HG03558 (cell line): ENCODE data around the gene MYOCD.
"Not testable (repeated sequence)": the region's sequence is repeated elsewhere in the genome, so short reads cannot be mapped to it uniquely, and the experiment has no call there.

Source experiments
- ATAC-seq: cut with Tn5 transposase; IDR thresholded peaks from one replicate; pipeline ENCODE4 v1.9.1; 2021; ENCODE audit warnings: moderate number of reproducible peaks; ENCODE audit not compliant: unreplicated experiment; ENCODE audit errors: extremely low read depth

The MYOCD gene, protein sequence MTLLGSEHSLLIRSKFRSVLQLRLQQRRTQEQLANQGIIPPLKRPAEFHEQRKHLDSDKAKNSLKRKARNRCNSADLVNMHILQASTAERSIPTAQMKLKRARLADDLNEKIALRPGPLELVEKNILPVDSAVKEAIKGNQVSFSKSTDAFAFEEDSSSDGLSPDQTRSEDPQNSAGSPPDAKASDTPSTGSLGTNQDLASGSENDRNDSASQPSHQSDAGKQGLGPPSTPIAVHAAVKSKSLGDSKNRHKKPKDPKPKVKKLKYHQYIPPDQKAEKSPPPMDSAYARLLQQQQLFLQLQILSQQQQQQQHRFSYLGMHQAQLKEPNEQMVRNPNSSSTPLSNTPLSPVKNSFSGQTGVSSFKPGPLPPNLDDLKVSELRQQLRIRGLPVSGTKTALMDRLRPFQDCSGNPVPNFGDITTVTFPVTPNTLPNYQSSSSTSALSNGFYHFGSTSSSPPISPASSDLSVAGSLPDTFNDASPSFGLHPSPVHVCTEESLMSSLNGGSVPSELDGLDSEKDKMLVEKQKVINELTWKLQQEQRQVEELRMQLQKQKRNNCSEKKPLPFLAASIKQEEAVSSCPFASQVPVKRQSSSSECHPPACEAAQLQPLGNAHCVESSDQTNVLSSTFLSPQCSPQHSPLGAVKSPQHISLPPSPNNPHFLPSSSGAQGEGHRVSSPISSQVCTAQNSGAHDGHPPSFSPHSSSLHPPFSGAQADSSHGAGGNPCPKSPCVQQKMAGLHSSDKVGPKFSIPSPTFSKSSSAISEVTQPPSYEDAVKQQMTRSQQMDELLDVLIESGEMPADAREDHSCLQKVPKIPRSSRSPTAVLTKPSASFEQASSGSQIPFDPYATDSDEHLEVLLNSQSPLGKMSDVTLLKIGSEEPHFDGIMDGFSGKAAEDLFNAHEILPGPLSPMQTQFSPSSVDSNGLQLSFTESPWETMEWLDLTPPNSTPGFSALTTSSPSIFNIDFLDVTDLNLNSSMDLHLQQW

DNA sequence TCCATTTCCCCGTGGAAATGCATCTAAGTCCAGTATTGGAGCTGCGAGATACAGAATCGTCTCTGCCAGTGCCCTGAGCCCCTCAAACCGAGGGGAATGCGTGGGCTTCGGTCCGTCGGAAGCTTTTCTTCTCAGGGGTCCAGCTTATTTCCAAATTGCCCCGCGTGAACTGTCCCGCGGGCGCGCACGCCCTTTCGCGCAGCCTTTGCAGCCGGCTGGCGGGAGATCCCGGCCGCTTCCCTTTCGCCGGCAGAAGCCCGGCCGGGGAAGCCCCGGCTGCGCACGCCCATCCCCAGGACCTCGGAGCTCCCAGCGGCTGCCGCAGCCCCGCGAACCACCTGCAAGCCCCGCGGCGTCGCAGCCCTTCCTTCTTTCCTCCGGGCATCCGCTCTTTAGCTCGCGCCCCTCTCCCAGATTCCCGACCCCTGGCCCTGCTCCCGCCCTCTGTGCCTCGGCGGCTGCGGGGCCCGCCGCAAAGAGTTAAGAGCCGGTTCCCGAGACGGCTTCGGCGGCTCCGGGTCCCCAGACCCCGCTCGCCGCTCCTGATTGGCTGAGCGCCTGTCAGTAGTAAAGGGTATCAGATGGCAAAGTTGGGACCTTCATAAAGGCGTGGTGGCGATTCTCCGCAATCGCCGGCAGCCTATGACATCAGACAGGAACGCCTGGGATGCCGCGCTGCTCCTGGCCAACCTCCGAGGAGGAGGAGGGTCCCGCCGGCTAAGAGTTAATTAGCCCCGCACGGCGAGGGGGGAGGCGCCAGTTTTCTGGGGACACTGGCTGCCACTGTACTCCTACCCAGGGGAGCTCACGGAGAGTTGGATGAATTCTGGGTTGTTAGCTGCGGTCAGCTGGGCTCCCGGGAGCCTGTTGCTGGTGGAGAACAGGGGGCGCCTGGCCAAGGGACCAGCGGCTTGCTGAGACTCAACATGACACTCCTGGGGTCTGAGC lies at the start of gene MYOCD:
Gene MYOCD (plus strand): TSS at position 628 of the 948 bp plus-strand sequence. CDS start 299 bp downstream, at position 927.
- no peak for ATAC-seq

DNA sequence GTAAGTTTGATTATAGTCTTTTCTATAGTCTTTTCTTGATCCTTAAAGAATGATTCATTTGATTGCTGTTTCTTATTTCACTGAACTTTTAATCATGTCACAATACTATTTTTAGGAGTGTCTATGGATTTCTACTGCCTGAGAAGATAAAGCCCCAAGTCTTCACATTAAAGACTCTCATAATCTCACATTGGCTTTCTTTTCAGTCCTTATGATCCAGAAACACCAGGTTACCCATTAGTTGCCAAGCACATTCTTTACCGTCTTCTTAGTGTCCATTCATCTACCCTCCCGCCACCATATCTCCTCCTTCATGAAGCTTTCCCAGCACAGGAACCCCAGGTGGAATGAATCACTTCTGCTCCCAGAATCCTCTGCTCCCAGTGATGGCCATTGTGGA lies 49.5 kb upstream of the MYOCD start:
- no peak for ATAC-seq

DNA sequence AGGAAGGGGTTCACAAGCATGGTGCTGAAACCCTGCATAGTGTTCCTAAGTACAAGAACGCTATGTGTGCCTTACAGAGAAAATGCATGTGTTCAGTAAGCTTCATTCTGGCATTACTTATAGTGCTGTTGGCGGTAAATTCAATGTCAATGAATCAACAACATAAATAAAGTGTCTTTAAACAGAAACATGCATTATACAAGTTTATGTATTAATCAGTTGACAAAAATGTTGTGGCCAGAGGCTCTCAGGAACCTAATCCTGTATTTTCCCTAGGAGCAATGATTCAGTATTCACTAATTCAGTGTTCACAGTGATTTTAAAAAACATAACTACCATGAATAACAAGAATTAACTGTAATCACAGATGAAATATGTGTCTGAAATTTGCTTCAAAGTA lies 47.1 kb upstream of the MYOCD start:
- no peak for ATAC-seq

DNA sequence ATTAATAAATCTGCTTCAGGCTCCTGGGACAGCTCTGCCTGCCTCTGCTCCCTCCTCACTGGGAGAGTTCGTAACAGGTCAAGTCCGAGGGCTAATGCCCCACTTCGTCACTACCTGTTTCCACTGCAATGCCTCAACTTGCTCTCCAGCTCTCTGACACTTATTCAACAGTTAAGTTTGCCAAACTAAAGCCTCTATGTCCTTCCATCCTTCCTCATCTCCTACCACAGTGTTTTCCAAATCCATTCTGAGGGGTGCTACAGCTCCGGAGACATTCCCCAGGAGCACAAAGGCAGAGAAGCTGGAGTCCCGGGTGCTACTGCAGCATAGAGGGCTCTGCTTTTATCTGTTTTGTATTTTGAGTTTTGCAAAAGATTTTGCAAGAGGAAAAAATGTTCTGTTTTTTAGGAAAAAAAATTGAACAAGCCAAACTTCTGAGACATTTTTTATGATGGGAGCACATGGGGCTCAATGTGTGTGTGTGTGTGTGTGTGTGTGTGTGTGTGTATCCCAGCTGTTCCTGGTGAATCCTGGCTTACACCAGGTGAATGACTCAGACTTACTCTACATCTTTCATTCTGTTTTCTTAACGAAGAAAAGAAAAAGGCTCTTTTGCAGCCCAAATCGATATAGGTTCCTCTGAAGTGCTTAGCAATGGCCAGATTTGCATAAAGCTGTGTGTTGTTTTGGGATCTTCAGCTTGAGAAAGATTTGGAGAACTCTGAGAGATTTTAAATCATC lies 46.1 kb upstream of the MYOCD start:
- ATAC-seq, result no peak

DNA sequence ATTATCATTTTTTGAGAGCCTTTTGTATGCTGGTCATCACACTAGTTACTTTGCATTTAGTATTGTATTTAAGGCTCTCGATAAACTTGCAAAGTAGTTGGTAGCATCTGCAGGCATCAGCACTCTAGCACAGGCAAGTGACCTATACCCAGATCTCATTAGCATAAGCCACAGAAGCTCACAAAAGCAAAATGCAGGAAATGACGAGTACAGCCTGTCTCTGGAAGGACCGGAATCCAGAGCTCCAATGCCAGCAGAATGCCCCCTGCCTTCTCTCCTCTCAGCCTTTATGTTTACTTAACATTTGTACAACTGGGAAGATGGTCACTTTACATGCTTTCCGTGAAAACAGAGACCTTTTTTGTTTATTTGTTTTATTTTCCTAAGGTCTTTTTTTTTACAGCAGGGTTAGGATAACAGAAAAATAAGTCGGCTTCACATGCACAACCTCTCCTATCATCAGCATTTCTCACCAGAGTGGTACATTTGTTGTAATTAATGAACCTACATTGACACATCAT lies 45.4 kb upstream of the MYOCD start:
- no peak for ATAC-seq

- no peak for ATAC-seq
Observed at GRCh38 chr17:12622726-12623125, 43.0 kb upstream of the MYOCD start.

DNA sequence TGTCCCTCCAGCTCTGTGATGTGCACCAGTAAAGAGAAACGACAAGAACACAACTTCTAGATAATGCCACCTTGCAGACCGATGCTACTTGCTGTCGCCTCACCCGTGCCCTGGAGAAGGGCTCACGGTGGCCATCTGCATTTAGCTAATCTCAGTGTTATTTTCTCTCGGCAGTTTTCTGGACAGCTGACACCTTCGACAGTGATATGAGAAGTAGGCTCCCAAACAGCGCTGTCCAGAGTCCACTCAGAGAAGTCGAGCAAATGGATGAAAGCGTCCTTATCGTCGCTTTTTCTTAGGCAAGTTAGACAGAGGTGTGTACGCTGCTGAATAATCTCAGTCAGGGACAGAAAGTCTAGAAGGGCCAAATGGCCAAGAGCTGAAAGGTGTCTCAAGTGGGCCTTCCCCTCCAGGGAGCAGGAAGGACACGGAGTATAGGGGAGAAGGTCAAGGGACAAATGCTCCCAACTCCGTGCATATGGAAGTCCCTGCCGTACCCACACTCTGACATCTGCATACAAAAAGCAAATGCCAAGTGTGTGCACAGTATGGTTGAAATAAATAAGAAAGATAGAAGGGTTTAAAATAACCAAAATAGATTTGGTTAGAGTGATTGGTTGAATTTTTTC lies 42.4 kb upstream of the MYOCD start:
- no peak for ATAC-seq

- no peak for ATAC-seq
Observed at GRCh38 chr17:12624211-12624610, 41.5 kb upstream of the MYOCD start.

GRCh38 chr17:12625092-12625491 lies 40.6 kb upstream of the MYOCD start:
- ATAC-seq, result no peak

DNA sequence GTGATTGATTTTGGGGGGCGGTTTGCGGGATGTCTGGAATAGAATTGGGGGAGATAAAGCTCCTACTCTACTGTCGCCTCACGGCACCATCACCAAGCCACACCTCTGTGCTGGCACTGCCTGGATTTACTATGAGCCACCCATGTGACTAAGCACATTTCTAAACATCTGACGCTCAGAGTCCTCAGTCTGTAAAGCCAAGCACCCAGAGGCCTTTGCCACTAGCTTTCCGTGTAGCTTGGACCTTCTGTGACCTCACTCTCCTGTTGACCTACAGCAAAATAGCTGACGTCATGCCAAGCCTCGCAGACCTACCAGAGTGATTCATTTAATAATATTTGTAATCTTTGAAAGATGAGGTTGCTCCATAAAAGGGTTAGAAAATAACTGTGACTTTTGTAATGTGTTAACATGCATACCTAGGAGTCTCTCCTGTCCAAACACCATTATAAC lies 38.5 kb upstream of the MYOCD start:
- ATAC-seq, result no peak

DNA sequence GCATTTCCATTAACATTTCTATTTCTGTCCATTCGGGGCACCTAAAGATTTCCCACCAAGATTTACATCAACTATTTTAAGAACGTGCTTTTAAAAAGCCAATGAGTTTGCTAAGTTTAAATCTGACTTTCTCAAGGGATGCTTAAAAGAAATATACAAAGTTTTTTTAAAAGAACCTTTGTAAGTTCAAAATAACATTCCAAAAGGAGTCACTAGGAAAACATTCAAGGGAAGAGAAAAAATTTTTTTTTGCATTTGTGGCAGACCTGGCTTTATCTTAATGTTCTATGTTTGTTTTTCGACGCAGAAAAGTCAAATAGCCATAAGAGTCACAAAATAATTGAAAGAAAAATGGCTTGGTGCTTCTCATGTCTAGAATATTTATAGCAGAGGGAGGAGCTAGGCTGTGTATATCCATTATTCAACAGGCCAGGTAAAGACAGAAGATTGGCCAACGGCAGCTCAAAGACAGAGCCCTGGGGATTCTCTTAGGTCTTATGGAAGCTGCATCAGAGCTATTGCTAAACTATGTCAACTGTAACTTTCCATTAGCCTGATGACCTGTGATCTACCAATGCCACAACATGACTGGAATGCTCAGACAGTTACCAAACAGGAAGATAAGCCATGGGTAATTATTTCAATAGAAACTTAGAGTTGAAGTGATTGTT lies 37.8 kb upstream of the MYOCD start:
- ATAC-seq, result no peak

DNA sequence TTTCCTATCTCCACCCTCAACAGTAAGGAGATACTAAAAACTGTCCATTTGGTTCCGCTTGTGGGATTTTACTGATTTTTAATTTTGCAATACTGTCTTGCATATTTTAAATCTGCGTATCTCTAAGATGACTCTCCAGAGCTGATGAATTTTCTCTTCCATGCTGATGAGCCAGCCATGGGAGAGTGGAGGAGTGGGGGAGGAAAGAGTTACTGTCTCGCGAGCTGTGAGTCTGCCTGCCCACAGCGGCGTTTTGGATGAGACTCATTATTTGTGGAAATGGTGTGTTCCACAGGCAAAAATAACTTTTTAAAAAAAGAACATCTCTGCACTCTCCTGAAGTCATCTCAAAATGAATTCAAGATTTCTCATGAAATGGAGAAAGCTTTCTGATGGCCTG lies 34.6 kb upstream of the MYOCD start:
- no peak for ATAC-seq

DNA sequence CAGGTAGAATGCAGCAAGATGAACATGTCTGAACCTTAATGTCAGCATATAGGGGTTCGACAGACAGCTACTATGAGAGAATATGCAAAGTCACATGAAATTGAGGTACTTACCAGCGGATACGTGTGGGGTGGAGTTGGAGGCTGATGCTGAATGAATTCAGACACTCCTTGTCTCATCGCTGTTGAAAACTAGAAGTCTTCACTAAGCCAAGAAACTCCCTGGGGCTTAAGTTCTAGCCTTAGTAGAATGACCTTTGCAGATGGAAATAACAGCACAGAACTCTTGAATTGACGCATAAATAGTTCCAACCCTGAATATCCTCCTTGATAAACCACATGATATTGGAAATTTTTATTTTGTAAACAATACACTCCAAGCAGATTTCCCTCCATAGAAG lies 32.9 kb upstream of the MYOCD start:
- ATAC-seq, result no peak

- ATAC-seq, result no peak
Observed at GRCh38 chr17:12634789-12635414, 30.8 kb upstream of the MYOCD start.

GRCh38 chr17:12635996-12636395 lies 29.7 kb upstream of the MYOCD start:
- not testable (repeated sequence) for ATAC-seq

DNA sequence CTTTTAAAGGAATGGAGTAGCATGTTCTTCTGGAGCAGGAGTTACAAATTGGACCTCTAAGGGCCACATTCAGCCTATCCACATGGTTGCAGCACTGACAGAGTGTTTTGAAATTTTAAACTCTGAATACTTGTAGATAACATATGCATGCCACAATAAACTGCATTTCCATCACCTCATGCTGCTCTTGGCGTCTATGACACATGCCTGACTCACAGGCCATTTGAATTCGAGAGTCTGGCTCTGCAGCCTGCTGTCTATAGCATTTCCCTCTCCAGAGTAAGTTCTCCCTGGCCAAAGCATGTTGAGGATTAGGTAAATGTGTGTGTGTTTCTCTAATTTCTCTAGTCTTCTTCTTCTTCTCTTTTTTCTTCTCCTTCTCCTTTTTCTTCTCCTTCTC lies 28.7 kb upstream of the MYOCD start:
- ATAC-seq, result no peak

GRCh38 chr17:12637745-12638651 lies 27.7 kb upstream of the MYOCD start:
- no peak for ATAC-seq
